NT2/D1 (cell line): ENCODE data around the gene CDCA8.

Experiments used
- YY1 ChIP-seq: IDR thresholded peaks from 2 replicates; pipeline ENCODE4 v1.6.1; 2011; ENCODE audit not compliant: insufficient read length, insufficient read depth
- ZNF274 ChIP-seq: IDR thresholded peaks from 2 replicates; pipeline ENCODE4 v1.6.1; 2011; ENCODE audit warnings: mild to moderate bottlenecking, low read depth, low read length

- no peak for TF ChIP-seq YY1
- TF ChIP-seq ZNF274 = no peak
These were observed 14.5 kb upstream of the CDCA8 start for GRCh38 chr1:37677808-37678207.
